Suprapubic skin (tissue), 4 donors: Measurements from ENCODE around the gene GOLGA3. TPM values are rescaled to one million over a fixed set of nuclear protein-coding genes. Genes with fewer than 3 reads are reported as not detected.

Experiments
- DNase-seq, 2 donors: peaks; one replicate each; pipeline ENCODE4 v3.0.0-alpha.2; 2019; ENCODE audit warnings: low spot score in 2 of 2
- H3K27ac ChIP-seq: fragments of 200-600 bp; sonication (generic); one replicate; pipeline ENCODE4 v1.5.1; 2019
- H3K27me3 ChIP-seq: fragments of 200-600 bp; sonication (generic); one replicate; pipeline ENCODE4 v1.5.1; 2019
- H3K36me3 ChIP-seq: fragments of 200-600 bp; sonication (generic); one replicate; pipeline ENCODE4 v1.5.1; 2019
- H3K4me1 ChIP-seq: fragments of 200-600 bp; sonication (generic); one replicate; pipeline ENCODE4 v1.5.1; 2019
- H3K4me3 ChIP-seq: fragments of 200-600 bp; sonication (generic); one replicate; pipeline ENCODE4 v1.5.1; 2019; ENCODE audit warnings: mild to moderate bottlenecking
- H3K9me3 ChIP-seq: fragments of 200-600 bp; sonication (generic); one replicate; pipeline ENCODE4 v1.5.1; 2019
- CTCF ChIP-seq, 2 donors: fragments of 200-600 bp in 1 of 2; fragments of 450-650 bp in 1 of 2; sonication (generic) in 1 of 2; IDR thresholded peaks; one replicate each; pipeline ENCODE4 v1.5.1; 2016 to 2019; ENCODE audit warnings: antibody characterized with exemption in 2 of 2, mild to moderate bottlenecking in 1 of 2, moderate library complexity in 1 of 2
- EP300 ChIP-seq: sonication (generic); formaldehyde crosslinking; IDR thresholded peaks from one replicate; pipeline ENCODE4 v1.6.1; 2017; ENCODE audit warnings: antibody characterized with exemption
- POLR2A ChIP-seq, 2 donors: fragments of 450-650 bp; IDR thresholded peaks; one replicate each; pipeline ENCODE4 v1.6.1; 2017; ENCODE audit warnings: antibody characterized with exemption in 2 of 2, mild to moderate bottlenecking in 2 of 2, moderate library complexity in 2 of 2
- POLR2AphosphoS5 ChIP-seq, 3 donors: sonication (generic); formaldehyde crosslinking; IDR thresholded peaks; one replicate each; pipeline ENCODE4 v1.6.1; 2017; ENCODE audit warnings: antibody characterized with exemption in 3 of 3
- WGBS: methylation state at CpG from one replicate; pipeline ENCODE4 v1.1.5; 2018; 5-methylcytosine and 5-hydroxymethylcytosine counted together
- total RNA-seq, 4 donors: library from RNA; depleted of rRNA; stranded (reverse); fragments of >200 nt; gene quantifications; one replicate each; pipeline ENCODE4 v1.1.0, GENCODE V29; 2016

The GOLGA3 gene
- total RNA-seq, 4 donors from 2014 or later, result 75.8 to 98.4 (median 81.0) TPM

DNA sequence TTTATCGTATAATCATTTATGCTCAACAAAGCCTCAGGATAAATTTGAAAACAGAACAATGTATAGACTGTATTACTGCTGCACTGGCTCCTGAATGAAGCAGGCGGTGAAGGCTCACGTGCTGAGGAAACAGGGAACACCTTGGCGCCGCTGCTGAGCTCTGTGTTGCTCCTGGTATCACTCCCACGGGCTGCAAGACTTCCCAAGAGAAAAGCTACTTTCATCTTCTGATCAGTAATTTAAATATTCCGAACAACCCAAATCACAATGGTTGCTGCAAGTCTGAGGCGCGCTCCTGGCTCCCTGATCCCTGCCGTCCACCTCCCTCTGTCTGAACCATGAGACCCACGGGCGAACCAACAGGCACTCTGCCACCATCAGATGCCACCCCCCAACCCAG is 102.3 kb downstream of the GOLGA3 start:
- H3K4me1 ChIP-seq, result no peaks in the 10 kb centered on the region
- no peak for DNase-seq
- TF ChIP-seq EP300, result no peak
- TF ChIP-seq POLR2A (IDR thresholded peaks at IDR 0.05), result no peak
- TF ChIP-seq CTCF (IDR thresholded peaks at IDR 0.05), result no peak
- TF ChIP-seq POLR2AphosphoS5 (IDR thresholded peaks at IDR 0.05), result no peak
- WGBS, result 95% methylated on average over 10 of the region's 12 CpGs
- H3K9me3 ChIP-seq, result no peaks in the 10 kb centered on the region
- H3K27me3 ChIP-seq, result no peaks in the 10 kb centered on the region
- H3K27ac ChIP-seq, result no peak overlapping the region
- no peak overlapping the region for H3K4me3 ChIP-seq
- H3K36me3 ChIP-seq, result peaks cover 96% of the 10 kb centered on the region

- DNase-seq, result no peak
- no peaks in the 10 kb centered on the region for H3K4me1 ChIP-seq
- H3K27me3 ChIP-seq, result no peaks in the 10 kb centered on the region
- TF ChIP-seq POLR2AphosphoS5 (IDR thresholded peaks at IDR 0.05) (no peak), POLR2A (IDR thresholded peaks at IDR 0.05) (no peak), EP300 (no peak), CTCF (IDR thresholded peaks at IDR 0.05) (no peak)
- no peak overlapping the region for H3K4me3 ChIP-seq
- WGBS, result 73% methylated on average over 18 of the region's 30 CpGs
- H3K36me3 ChIP-seq, result peaks cover 96% of the 10 kb centered on the region
- no peak overlapping the region for H3K27ac ChIP-seq
- no peaks in the 10 kb centered on the region for H3K9me3 ChIP-seq
These were observed 104.0 kb downstream of the GOLGA3 start for GRCh38 chr12:132724506-132725241.

GRCh38 chr12:132723764-132724140 is 104.9 kb downstream of the GOLGA3 start:
- Histone ChIP-seq H3K9me3 (no peaks in the 10 kb centered on the region), H3K36me3 (peaks cover 99% of the 10 kb centered on the region), H3K27ac (no peak overlapping the region), H3K27me3 (no peaks in the 10 kb centered on the region), H3K4me3 (no peak overlapping the region), H3K4me1 (no peaks in the 10 kb centered on the region)
- 89% methylated on average over 2 of the region's 2 CpGs for WGBS
- no peak for TF ChIP-seq EP300
- no peak for DNase-seq

- DNase-seq, result no peak
- Histone ChIP-seq H3K4me3 (no peak overlapping the region), H3K27ac (no peak overlapping the region), H3K4me1 (no peaks in the 10 kb centered on the region), H3K27me3 (no peaks in the 10 kb centered on the region), H3K36me3 (peaks cover 96% of the 10 kb centered on the region), H3K9me3 (no peaks in the 10 kb centered on the region)
- TF ChIP-seq EP300 (no peak), POLR2A (IDR thresholded peaks at IDR 0.05) (no peak), POLR2AphosphoS5 (IDR thresholded peaks at IDR 0.05) (no peak), CTCF (IDR thresholded peaks at IDR 0.05) (no peak)
- WGBS, result 89% methylated on average over 30 of the region's 30 CpGs
These were observed 105.5 kb downstream of the GOLGA3 start for GRCh38 chr12:132723015-132723763.

GRCh38 chr12:132720606-132721345 is 107.9 kb downstream of the GOLGA3 start:
- H3K27ac ChIP-seq, result no peak overlapping the region
- no peak for DNase-seq
- TF ChIP-seq POLR2A (IDR thresholded peaks at IDR 0.05) (no peak), CTCF (IDR thresholded peaks at IDR 0.05) (no peak), EP300 (no peak), POLR2AphosphoS5 (IDR thresholded peaks at IDR 0.05) (no peak)
- WGBS, result 95% methylated on average over 25 of the region's 25 CpGs
- peaks cover 95% of the 10 kb centered on the region for H3K36me3 ChIP-seq
- H3K4me1 ChIP-seq, result no peaks in the 10 kb centered on the region
- H3K27me3 ChIP-seq, result no peaks in the 10 kb centered on the region
- H3K4me3 ChIP-seq, result no peak overlapping the region
- H3K9me3 ChIP-seq, result no peaks in the 10 kb centered on the region
